ENCODE results near the gene DERL3.

GRCh38 chr22:23841292-23841691 is 2.5 kb upstream of the DERL3 start:
- TF ChIP-seq CTCF (IDR thresholded peaks at IDR 0.05; ENCODE audit: low read length) (no peak), EZH2 (IDR thresholded peaks at IDR 0.05; ENCODE audit: borderline replicate concordance, low read length) (no peak)
